DMS53 treated with DMSO at 0.1 percent for 48 hours (cell line): ENCODE data around the gene KIF21A.
A peak's percentile ranks its signal among the peaks of the same experiment; 100 is the strongest.

Experiments used
- DNase-seq: peaks from one replicate; lab custom pipeline; 2025; ENCODE audit not compliant: unreplicated experiment; lab: John Stamatoyannopoulos, UW

The KIF21A gene

GRCh38 chr12:39392154-39392925 is 50.6 kb downstream of the KIF21A start:
- DNase-seq, result no peak

GRCh38 chr12:39390752-39391151 is 52.2 kb downstream of the KIF21A start:
- DNase-seq, result no peak

DNA sequence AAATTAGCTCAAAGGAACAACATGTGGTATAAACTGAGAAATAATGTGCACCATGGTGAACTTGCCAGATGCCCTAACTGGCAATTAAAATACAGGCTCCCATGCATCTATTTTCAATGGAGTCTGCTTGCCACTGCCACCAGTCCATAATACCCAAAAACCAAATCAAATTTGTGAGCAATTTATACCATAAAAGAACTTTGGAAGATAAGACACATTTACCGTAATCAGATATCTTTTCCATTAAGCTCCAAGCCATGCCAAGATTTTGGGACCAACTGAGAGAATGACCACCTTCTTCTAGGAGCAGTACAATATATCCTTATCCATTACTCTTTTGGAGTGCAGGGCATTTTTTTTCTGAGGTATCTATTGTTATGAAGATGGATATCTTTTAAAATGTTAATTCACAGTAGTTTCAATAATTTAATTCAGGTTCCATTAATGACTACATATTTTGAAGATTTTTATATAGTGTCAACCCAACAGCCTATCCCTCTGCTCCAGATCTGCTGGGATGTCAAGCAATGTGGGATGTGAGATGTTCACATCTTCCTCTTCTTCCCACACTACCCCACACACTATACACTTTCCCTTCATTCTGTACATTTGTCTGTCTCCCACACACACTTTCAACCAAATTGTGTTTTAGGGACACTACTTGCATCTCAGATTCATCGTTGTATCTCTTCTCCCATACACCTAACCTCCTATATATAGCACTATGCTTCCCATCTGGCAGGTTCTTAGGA is 53.3 kb downstream of the KIF21A start:
- DNase-seq, result no peak

GRCh38 chr12:39386335-39386734 is 56.6 kb downstream of the KIF21A start:
- no peak for DNase-seq

DNA sequence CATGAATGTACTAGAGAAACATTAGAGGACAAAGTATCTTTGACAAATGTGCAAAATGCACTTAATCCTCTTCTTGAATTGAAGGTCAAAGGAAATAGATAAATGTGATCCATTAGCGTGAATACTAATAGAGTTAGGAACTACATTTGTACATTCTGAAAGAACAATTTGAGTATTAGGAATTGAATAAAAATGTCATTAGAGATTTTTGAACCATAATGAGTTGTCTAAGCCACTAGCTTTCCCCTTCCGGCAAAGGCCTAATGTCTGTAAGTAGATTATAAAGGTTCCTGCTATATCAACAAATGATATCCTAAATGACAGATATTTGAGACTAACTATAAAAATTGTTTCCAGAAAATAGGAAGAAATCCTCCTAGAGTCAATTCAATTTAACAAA is 59.8 kb downstream of the KIF21A start:
- no peak for DNase-seq

GRCh38 chr12:39380090-39380489 is 62.8 kb downstream of the KIF21A start:
- no peak for DNase-seq

GRCh38 chr12:39378341-39378740 is 64.6 kb downstream of the KIF21A start:
- DNase-seq, result no peak

- DNase-seq, result no peak
Observed at GRCh38 chr12:39375206-39375808, 67.6 kb downstream of the KIF21A start.

GRCh38 chr12:39372929-39373328 is 70.0 kb downstream of the KIF21A start:
- DNase-seq, result peak; percentile 36

GRCh38 chr12:39372204-39372925 is 70.6 kb downstream of the KIF21A start:
- DNase-seq, result no peak

DNA sequence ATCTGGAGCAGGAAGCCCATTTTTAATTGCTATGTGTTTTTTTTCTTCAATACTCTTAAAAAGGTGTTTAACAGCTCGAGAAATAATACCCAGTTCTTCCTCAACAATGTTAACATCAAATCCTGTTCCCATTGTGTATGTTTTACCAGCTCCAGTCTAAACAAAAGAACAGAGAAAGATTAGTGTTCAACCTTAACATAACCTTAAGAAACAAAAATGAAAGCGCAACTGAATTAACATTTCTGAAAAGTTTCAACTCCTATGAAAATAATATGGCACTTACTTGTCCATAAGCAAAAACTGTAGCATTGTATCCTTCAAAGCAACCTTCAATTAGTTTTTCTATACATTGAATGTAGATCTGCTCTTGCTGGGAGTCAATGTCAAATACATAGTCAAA is 73.2 kb downstream of the KIF21A start:
- DNase-seq, result no peak

- DNase-seq, result no peak
Observed at GRCh38 chr12:39368891-39369290, 74.0 kb downstream of the KIF21A start.

DNA sequence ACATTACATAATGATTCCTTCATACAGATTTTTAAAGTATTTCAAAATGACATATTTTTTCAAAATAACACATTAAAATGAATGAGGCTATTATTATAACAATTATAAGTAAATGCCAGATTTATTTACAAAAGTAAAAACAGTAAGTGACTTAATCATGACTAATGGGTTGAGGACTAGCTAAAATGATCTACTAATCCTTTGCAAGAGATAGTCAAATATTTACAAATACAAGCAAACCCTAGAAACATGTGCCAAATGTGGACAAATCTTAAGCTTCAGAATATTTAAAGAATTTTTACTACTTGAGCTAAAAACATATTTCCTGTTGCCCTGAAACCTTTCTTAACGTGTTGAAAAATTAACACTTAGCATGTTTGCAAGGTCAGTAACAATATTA is 74.8 kb downstream of the KIF21A start:
- DNase-seq, result peak; percentile 27

DNA sequence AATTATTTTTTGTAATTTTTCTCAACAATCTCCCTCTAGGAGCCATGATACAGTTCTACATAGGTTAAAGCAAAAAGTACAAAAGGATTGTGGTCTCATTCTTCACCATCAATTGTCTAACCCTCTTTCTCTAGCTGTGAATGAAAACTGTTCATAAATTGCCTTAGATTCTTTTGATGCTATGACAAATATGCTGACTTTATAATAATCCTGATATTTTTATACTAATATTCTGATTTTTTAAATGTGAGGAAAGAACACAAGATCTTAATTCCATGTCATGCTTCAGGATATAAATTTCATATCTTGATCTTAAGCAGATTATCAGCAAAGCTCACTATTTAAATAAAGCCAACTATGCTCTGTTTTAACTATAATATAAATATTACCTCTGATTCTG is 75.4 kb downstream of the KIF21A start:
- no peak for DNase-seq

- DNase-seq, result no peak
Observed at GRCh38 chr12:39365364-39366001, 77.4 kb downstream of the KIF21A start.

DNA sequence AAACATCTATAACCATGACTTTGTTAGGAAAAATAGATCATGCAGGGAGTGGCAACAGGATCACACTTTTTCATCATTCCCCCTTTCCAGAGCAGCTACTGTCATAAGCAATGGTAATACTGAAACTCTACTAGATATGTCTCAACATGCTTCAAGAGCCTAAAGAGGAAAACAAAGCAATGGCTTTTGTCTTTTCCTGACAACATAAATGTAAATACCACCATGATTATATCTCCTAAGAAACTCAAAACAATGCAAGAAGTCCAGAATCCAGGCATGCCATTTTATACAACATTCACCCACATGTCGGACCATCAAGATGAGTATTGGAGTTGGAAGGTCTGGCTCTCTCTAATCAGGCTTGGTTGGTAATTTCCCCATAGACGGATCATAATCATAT is 78.7 kb downstream of the KIF21A start:
- DNase-seq, result no peak

DNA sequence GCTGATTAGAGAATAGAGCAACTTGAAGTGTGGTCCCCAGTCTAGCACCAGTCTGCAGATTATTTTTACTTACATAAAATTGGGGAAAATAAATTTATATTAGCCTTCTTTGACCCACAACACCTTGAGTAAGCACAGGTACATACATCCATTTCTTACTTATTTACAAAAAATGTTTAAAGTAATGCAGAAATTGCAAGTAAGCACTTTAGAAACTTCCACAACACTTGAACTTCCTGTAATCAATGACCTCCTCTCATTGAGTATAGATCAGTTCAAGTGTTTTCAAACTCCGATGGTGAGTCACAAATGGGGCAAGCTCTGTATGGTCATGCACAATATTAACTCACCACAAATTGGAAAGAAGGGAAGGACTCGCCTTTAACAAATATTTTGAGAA is 83.3 kb downstream of the KIF21A start:
- DNase-seq, result no peak

DNA sequence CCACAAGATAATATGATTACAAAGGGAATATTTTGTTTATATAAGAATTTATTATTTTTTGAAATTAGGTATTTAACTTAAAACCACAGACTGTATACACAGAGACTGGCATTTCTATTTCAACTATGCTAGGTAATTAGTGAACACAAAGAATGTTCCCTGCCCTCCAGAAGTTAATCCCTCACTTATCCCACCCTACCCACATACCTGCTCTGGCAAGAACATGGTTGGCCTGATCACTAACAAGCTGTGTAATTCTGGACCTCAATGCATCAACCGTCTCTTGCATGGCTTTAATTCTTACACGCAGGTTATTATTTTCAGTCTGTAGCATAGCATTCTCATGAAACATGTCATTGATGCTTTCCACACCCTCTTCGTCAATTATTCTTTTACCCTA is 85.9 kb downstream of the KIF21A start:
- DNase-seq, result no peak

- DNase-seq, result no peak
Observed at GRCh38 chr12:39355841-39356240, 87.1 kb downstream of the KIF21A start.

DNA sequence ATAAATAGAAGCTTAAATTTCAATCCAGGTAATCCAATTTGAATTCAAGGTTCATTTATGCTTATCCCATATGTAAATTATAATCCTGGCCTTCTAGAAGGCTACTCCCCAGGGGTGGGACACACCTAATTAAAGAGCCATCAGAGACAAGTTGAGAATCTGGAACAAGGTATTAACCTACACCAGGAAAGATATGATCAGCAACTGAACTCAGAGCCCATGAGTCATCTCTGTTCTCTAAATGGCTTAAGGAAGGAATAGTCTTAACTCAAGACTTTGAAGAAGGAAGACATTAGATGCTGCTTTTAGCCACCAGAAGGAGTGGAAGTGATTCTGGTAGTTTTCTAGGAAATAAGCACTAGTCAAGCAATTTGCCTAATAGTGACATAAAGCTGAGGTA is 88.0 kb downstream of the KIF21A start:
- DNase-seq, result no peak

GRCh38 chr12:39352471-39353017 is 90.4 kb downstream of the KIF21A start:
- DNase-seq, result no peak
